ENCODE data around the gene SLC41A1.

The SLC41A1 gene

DNA sequence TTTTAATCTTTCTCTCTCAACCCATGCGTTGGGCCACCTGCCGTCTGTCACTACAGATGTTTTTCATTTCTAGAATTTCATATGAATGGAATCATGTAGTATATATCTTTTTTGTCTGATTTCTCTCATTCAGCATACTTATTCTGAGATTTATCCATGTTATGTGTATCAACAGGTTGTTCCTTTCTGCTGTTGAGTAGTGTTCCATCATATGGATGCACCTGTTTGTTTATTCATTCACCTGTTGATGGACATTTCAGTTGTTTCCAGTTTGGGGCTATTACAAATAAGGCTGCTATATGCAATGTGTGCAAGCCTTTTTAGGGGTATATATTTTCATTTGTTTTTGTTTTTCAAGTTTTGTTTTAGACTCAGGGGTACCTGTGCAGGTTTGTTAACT is 9.4 kb upstream of the SLC41A1 start:
- no peak for DNase-seq (ENCODE audit: low read depth in 2 of 2)

- no peak for DNase-seq (ENCODE audit: low read depth in 2 of 2)
Measured at GRCh38 chr1:205817988-205818387, 5.0 kb upstream of the SLC41A1 start.

DNA sequence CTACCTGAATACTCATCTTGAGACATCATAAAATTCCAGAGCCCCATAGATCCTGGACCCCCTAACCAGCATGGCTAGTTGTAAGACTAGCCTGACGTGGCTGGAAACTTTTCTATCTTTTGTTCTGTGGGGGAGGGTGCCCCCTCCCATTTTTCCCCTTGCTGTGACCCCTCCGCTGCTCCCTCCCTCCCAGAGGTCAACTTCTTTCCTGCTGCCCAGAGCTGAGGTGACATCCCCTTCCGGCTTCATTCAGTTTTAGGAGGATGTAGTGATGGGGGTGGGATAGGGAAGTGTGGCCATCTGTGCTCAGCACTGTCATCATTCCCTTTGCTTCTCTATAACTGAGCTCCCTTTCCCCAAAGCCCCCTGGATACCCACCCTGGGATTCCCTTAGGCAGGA is 4.4 kb upstream of the SLC41A1 start:
- no peak for DNase-seq (ENCODE audit: low read depth in 2 of 2)

- DNase-seq (ENCODE audit: low read depth in 2 of 2): no peak
Measured at GRCh38 chr1:205813755-205814058, 709 bp upstream of the SLC41A1 start.

GRCh38 chr1:205812271-205812877 is 624 bp downstream of the SLC41A1 start:
- DNase-seq (ENCODE audit: low read depth in 2 of 2): no peak

GRCh38 chr1:205811660-205812059 is 1.3 kb downstream of the SLC41A1 start:
- DNase-seq (ENCODE audit: low read depth in 2 of 2): no peak

DNA sequence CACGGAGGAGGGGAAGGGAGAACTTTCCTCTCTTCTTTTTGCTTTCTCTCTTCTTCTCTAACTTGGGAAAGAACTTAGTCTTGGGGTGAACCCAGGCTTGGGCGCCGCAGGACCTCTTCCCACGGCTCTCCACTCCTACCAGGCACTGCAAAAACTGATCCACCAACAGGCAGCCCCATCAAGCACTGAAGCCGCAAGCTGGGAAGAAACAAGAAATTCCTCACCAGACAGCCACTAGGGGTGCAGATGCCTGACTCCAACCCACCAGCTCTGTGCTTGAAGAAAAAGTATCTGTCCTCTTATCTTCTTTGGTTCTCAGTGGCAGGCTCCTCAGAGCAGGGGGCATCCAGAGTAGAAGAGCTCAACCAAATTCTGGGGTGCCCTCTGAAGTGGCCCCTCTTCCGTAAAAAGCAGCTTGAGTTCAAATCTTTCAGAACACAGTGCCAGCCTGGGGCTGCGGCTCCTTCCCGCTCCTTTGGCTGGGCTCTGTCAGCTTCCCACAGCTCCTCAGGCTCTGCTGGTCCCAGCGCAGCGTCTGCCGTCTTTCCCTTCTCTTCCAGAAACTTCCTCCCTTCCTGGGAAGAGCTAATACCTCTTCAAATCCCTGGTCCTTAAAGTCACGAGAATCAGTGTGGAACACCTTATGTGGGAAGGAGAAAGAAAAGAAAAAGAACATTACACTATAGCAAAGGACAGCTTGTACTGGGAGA is 2.4 kb downstream of the SLC41A1 start:
- DNase-seq (ENCODE audit: low read depth in 2 of 2): no peak

DNA sequence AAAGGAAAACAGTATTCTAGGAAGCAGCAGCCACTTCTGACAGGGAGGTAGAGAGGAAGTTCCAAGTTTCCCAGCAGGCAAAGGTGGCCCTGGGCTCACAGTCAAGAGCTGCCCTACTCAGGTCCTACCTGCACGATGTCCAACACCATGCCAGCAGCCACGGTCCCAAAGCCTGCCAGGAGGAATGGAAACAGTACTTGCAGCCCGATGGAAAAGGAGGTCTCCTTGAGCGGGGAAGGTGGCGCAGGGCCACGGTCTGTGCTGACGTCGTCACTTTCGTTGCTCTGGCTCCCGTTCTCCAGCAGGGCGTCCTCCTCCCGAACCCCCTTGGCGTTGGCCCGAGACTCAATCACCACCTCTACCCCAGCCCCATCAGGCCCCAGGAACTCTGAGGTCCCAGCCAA is 3.1 kb downstream of the SLC41A1 start:
- DNase-seq (ENCODE audit: low read depth in 2 of 2): no peak

DNA sequence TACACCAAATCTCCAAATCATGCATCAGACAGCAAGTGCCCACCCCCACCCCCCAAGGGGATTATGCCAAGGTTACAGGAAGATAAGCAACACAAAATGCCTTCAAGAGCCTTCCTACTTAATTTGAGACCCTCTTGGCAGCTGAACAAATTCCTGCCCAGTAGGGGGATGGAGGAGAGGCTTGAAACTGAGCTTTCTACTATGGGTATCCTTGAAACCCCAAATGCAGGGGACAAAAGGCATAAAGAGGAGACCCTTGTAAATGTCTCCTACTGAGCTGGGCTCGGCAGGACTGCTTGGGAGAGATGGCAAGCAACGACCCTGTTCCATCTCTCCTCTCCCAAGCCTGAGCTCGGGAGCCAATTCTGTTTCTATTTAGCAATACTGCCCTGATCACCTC is 3.5 kb downstream of the SLC41A1 start:
- DNase-seq (ENCODE audit: low read depth in 2 of 2): no peak

- no peak for DNase-seq (ENCODE audit: low read depth in 2 of 2)
Measured at GRCh38 chr1:205805082-205805711, 7.8 kb downstream of the SLC41A1 start.

- no peak for DNase-seq (ENCODE audit: low read depth in 2 of 2)
Measured at GRCh38 chr1:205804605-205805004, 8.4 kb downstream of the SLC41A1 start.

- no peak for DNase-seq (ENCODE audit: low read depth in 2 of 2)
Measured at GRCh38 chr1:205803986-205804385, 9.0 kb downstream of the SLC41A1 start.

DNA sequence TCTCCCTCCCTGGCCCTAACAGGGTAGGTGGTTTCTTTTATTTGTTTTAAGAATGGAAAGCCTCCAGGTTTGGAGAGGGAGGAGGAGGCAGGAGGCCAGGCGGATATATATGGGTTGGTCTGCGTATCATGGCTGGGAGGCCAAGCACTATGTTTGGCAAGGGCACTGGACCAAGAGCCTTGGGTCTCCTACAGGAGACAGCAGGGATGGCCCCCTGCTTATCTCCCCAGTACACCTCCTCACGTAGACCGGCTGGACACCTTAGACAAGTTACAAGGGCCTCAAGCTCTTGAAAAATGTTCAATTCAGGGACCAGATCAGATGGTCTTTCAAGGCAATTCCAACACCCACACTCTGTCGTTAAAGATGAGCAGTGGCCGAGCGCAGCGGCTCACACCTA is 10.9 kb downstream of the SLC41A1 start:
- DNase-seq (ENCODE audit: low read depth in 2 of 2): no peak

DNA sequence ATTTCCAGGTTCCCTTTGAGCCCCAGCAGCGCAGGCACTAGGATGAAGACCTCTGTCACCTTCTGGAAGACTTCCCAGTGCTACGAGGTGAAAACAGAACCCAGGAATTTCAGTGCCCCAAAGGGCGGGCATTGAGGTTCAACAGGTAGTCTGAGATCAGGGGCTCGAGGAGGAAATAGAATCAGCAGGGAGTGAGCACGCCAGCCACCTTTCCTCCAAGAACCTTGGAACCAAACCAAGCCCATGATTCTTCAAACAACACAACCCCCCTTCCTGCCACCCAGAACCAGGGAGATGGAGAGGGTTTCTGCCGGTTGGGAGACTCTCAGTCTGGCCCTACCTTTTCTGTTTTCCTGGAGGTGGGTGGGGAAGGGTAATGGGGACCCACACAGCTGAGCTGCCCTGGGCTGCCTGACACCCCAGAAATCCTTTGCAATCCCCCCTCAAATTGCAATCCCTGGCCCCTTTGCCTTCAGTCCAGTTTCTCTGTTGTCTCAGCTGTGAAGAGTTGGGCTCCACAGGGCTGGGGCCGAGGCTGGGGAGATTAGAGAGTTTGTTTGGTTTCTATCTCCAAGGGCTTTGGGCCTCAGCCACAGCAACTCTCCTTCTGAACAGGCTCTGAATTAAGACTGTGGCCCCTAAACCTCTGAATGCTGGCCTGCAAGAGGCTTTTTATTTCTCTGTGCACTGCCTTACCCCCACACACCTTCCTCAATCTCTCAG is 11.9 kb downstream of the SLC41A1 start:
- DNase-seq (ENCODE audit: low read depth in 2 of 2): no peak

DNA sequence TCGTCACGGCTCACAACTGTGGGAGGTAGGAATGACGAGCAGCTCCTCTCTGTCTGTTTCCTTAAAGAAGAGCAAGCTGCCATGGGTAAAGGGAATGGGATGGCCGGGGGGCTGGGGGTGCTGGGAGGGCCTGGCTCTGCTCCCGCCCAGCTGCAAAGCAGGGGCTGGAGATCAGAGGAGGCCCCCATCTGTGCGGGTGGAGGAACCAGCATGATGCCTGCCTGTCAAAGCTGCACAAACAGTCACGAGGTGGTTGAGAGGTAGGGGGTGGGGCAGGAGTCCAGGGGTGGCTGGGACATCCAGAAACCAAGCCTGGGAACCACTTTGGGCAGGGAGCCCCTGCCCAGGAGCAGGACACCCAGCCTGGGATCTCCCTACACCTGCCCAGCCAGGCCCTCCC is 12.6 kb downstream of the SLC41A1 start:
- no peak for DNase-seq (ENCODE audit: low read depth in 2 of 2)

- DNase-seq (ENCODE audit: low read depth in 2 of 2): no peak
Measured at GRCh38 chr1:205798577-205798976, 14.4 kb downstream of the SLC41A1 start.

DNA sequence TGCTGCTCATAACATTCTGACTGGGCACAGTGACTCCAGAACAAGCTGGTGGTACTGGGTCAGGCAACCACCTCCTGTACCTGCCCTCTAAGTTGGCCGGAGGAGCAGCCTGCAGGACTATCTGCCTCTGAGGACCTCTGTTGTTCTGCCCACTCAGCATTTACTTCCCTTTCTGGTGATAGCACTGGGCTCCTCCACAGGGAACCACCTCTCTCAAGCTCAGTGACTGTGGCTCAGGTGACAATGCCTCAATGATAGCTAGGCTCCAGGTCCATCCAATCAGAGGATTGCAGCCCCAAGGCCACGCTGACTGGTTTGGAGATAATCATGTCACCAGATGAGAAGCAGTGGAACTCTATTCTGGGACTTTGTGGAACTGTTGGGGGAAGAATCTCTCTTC is 15.8 kb downstream of the SLC41A1 start:
- DNase-seq (ENCODE audit: low read depth in 2 of 2): no peak

DNA sequence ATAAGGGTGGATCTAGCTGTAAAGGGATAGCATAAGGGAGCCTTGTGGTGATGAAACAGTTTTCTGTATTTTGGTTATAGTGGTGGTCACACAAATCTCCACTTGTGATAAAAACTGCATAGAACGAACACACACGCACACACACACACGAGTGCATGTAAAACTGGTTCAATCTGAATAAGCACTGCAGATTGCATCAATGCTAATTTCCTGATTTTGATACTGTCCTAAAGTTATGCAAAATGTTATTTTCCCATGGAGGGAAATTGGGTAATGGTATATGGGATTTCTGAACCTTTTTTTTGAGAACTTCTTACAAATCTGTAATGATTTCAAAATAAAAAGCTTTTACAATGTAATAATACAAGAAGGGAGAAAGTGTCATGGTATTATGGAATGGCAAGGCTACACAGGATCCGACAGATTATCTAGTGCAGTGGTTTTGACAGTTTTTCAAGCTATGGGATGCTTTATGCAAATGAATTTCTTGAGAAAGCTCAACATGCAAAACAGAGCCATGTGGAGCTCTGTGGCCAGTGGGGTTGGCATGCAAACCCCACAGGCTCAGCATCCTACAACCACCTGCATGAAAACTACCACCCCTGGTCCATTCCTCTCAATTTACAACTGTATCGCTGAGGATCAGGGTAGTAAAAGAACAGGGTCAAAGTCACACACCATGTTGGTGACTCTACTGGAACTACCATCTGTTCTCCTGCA is 18.8 kb downstream of the SLC41A1 start:
- no peak for DNase-seq (ENCODE audit: low read depth in 2 of 2)

GRCh38 chr1:205792961-205793673 is 19.9 kb downstream of the SLC41A1 start:
- no peak for DNase-seq (ENCODE audit: low read depth in 2 of 2)

DNA sequence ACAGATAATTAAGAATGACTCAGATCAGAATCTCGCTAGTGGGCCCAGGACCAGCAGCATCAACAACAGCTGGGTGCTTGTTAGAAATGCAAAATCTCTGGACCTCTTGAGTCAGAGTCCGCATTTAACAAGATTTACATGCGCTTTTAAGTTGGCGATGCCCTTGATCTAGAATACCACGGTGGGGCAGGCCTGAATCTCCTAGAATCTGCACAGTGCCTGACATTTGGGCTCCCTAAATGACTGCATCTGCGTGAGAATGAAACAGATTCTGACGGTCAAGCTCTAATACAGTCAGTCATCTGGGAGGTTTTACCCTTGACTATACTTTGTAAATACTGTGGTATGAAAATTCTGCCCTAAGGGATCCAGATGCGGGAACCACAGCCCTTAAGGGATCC is 20.5 kb downstream of the SLC41A1 start:
- no peak for DNase-seq (ENCODE audit: low read depth in 2 of 2)

- DNase-seq (ENCODE audit: low read depth in 2 of 2): peak in 1 of 2 donors; percentile 38
Measured at GRCh38 chr1:205791568-205792180, 21.3 kb downstream of the SLC41A1 start.

All from stimulated activated CD4-positive, alpha-beta T cell treated with anti-CD3 and anti-CD28 coated beads, Interleukin-1b, Interleukin-23, amount 100 ng/mL, for 1 hour (primary cell).